GM18858 (cell line): ENCODE measurements around the gene AK3.
"Not testable (repeated sequence)": the region's sequence is repeated elsewhere in the genome, so short reads cannot be mapped to it uniquely, and the experiment has no call there.

ENCODE experiments used
- ATAC-seq: cut with Tn5 transposase; IDR thresholded peaks from one replicate; pipeline ENCODE4 v1.9.1; 2021; ENCODE audit not compliant: unreplicated experiment

The AK3 gene

DNA sequence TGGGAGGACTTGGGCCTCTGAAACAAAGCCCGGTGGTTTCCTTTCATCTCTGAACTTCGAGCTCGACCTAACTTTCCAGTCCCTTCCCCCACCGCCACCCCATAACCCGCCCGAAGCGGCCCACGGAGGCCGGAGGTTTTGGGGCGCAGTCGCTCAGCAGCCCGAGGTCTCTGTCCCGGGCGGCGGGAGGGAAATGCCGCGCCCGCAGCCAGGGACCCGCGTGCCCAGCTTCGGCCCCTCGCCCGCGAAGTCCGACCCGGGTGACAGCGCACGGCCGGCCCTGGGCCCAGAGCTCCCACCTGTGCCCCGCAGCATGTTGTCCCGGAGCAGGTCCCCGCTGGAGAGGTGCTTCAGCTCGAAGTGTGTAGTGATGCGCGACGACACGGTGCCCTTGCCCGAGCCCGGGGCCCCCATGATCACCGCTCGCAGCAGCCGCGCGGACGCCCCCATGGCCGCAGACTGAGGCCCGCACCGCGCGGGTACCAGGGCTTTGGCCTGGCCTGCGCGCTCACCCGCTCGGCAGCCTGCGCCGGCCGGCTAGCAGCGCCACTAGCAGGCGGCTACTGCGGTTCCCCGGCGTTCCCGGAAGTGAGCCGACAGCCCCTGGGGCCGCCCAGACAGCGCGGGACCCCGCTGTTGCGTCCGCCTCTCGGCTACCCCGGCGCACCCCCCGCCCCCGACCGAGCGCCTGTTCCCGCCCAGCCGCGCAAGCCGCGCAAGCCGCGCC is at the start of gene AK3:
Gene AK3, minus strand, starts transcription at position 565 of the 727 bp plus-strand sequence. Its CDS starts 115 bp downstream, at position 450.
- peak; percentile 86 for ATAC-seq

DNA sequence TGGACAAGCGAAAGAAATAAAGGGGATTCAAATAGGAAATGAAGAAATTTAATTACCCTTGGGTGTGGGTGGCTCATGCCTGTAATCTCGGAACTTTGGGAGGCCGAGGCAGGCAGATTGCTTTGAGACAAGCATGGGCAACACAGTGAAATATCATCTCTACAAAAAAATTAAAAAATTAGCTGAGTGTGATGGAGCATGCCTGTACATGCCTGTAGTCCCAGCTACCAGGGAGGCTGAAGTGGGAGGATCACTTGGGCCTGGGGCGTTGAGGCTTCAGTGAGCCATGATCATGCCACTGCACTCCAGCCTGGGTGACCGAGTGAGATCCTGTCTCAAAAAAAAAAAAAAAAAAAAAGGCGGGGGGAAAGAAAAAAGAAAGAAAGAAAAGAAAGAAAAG is 47.7 kb upstream of the AK3 start:
- ATAC-seq, result no peak

DNA sequence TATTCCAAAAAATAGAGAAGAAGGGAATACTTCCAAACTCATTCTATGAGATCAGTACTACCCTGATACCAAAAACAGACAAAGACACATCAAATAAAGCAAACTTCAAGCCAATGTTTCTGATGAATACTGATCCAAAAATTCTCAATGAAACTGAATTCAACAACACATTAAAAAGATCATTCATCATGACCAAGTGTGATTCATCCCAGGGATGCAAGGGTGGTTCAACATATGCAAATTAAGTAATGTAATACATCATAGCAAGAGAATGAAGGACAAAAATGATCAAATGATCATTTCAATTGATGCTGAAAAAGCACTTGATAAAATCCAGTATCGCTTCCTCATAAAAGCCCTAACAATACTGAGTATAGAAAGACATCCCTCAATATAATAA is 46.9 kb upstream of the AK3 start:
- no peak for ATAC-seq

DNA sequence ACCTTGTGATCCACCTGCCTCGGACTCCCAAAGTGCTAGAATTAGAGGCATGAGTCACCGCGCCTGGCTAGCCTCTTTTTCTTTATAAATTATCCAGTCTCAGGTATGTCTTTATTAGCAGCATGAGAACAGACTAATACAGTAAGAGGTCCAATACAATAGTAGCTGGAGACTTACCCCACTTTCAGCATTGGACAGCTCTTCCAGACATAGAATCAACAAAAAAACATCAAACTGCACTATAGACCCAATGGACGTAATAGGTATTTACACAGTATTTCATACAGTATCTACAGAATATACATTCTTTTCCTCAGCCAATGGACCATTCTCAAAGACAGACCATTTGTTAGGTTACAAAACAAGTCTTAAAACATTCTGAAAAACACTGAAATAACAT is 45.6 kb upstream of the AK3 start:
- no peak for ATAC-seq

DNA sequence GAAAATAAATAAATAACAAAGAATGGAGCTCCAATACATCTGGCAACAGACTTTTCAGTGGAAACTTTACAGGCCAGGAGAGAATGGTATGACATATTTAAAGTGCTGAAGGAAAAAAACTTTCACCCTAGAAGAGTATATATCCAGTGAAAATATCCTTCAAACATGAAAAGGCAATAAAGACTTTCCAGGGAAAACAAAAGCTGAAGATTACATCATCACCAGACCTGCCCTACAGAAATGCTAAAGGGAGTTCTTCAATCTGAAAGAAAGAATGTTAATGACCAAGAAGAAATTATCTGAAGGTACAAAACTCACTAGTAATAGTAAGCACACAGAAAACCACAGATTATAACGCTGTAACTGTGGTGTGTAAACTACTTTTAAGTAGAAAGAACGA is 43.4 kb upstream of the AK3 start:
- ATAC-seq, result no peak

DNA sequence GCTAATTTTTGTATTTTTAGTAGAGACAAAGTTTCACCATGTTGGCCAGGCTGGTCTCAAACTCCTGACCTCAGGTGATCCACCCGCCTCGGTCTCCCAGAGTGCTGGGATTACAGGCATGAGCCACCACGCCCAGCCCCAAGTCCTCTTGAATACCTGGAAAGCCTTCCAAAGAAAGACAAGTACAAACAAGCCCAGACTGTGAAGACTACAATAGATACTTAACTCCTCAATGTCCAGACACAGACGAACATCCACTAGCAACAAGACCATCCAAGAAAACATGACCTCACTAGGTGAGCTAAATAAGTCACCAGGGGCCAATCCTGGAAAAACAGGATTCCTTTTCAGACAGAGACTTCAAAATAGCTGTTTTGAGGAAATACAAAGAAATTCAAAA is 42.2 kb upstream of the AK3 start:
- ATAC-seq, result not testable (repeated sequence)

DNA sequence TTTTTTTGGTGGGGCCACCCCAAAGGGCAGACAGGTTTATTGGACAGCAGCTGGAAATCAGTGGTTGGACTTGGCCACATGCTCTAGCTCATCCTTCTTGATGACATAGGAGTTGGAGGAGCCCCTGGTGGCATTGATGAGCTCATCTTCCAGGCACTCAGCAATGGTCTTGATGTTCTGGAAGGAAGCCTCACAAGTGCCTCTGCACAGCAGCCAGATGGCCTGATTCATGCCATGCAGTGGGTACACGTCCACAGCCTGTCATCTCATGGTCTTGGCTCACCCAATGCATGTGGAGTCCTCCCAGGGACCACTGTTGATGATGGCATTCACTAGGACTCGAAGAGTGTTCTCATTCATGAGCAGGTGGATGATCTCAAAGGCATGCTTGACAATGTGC is 40.4 kb upstream of the AK3 start:
- no peak for ATAC-seq

DNA sequence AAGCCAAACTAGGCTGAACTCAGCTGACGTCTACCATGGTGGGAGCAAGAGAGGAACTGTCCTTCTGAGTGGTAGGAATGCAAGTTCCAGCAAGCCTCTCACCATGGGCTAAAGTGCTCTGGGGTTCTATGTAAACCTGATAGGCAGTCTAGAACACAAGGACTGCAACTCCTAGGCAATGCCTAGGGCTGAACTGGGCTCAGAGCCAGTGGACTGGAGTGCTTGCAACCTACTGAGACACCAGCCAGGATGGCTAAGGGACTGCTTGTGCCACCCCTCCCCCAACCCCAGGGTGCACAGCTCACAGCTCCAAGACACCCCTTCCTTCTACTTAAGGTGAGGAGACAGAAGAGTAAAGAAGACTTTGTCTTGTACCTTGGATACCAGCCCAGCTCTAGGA is 39.6 kb upstream of the AK3 start:
- no peak for ATAC-seq

DNA sequence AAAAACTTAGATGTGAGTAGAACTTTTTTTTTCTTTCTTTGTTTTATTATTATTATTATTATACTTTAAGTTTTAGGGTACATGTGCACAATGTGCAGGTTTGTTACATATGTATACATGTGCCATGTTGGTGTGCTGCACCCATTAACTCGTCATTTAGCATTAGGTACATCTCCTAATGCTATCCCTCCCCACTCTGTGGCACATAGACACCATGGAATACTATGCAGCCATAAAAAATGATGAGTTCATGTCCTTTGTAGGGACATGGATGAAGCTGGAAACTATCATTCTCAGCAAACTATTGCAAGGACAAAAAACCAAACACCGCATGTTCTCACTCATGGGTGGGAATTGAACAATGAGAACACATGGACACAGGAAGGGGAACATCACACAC is 34.0 kb upstream of the AK3 start:
- not testable (repeated sequence) for ATAC-seq

DNA sequence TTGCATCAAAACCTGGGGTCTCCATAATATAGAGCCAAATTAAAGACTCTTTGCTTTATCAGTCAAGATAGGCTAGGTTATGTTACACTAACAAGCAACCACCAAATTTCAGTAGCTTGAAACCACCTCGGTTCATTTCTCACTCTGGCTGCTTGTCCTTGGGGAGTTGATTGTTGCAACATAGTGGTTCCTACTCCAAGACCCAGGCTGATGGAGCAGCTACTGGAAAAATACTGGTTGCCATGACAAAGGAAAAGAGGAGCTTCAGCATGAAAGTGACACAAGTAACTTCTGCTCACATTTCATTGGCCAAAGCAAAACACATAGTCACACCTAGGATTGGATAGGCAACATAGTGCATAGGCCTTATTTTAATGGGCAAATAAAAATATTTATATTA is 33.2 kb upstream of the AK3 start:
- ATAC-seq, result no peak

DNA sequence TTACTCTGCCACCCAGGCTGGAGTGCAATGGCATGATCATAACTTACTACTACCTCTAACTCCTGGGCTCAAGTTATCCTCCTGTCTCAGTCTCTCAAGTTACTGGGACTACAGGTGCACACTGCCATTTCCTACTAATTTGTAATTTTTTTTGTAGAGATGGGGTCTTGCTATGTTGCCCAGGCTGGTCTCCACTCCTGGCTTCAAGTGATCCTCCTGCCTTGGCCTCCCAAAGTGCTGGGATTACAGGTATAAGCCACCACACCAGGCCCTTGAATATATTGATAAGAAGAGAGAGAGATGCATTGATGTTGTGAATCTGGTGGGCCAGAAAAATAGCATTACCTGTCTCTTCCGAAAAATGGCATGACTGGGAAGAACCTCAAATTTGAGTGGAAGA is 30.8 kb upstream of the AK3 start:
- no peak for ATAC-seq

DNA sequence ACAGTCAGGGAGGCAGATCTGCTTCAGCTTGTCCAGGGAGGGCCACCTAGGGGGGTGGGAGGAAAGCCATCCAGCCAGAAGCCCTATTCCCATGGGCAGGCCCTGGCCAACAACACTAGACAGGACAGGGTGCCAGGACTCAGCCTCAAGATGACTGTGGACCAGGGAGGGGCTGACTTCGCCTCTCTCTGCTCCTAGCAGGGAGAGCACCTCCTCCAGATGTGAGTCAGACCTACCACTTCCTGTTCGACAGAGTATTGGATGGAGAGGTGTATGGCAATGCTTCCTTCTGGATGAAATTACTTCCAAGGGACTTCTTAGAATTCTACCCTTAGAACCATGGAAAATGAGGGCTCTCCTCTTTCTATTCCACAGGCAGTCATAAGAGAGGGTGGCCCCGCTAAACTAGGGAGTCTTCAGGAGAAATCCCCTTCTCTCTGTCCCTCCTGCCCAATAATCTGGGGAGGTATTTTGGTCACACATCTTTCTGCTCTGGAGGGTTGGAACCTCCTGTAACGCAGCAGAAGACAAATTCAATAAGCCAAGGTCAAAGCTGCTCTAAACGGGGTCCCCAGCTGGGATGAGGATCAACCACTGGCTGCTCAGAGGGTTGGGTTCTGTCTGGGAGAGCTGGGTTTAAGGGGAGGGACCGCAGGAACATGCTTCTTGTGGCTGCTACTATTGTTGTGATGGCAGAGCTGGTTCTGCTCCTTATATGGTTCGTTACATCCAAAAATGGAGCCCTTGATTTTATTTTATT is 28.5 kb upstream of the AK3 start:
- ATAC-seq, result no peak

DNA sequence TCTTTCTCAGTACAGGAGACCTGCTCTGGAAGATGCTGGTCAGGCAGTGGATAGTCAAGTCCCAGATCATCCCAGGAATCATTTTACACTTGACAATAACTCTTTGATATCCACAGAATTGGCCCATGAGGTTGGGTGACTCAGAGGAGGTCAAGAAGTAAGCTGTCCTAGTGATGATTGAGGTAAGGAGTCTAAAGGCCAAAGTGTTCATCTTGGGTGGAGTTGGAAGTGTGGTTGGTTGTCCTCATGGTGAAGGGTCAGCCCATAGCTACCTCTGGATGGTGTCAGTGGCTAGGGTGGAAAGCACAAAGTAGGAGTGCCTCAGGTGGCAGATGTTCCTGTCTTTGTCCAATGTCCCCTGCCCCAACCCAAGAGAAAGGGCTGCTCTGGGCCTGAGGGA is 27.7 kb upstream of the AK3 start:
- no peak for ATAC-seq

DNA sequence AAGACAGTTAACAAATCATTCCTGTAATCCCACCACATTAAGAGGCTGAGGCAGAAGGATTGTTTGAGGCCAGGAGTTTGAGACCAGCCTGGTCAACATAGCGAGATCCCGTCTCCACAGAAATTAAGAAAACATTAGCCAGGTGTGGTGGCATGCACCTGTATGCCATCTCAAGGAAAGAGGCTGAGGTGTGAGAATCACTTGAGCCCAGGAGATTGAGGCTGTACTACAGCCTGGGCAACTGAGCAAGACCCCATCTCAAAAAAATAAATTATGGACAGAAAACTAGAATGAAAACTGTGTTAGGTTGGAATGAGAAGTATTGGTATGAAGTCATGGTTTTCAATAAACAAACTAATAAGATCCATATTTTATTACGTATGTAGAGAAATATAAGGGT is 23.0 kb upstream of the AK3 start:
- no peak for ATAC-seq

DNA sequence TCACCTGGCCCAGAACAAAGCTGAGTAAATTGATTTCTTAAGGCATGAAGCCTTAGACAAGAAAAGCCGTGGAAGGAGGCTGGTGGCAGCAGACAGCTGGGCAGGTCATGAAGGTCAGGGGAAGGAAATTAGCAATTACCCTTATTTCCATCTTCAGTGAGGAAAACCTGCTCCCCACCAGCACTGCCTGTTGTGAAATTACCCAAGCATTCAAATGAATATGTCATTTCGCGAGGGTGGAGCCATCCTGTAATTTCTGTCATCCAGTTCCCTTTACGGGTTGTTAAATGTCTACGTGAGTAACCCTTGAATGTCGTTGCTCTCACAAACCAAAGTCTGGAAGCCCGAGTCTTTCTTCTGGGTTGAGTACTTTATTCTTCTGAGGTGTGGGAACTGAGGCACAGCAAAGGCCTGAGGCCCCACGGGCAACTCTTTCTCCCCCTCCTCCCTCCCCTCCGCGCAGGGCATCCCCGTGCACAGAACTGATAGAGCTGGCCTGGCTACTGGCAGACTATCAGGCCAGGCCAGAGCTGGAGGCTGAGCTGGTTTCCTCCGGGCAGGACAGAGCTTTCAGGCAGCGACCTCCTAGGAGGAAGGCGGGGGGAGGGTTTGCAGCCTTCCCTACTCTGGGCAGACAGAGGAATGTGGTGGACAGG is 22.0 kb upstream of the AK3 start:
- ATAC-seq, result no peak

DNA sequence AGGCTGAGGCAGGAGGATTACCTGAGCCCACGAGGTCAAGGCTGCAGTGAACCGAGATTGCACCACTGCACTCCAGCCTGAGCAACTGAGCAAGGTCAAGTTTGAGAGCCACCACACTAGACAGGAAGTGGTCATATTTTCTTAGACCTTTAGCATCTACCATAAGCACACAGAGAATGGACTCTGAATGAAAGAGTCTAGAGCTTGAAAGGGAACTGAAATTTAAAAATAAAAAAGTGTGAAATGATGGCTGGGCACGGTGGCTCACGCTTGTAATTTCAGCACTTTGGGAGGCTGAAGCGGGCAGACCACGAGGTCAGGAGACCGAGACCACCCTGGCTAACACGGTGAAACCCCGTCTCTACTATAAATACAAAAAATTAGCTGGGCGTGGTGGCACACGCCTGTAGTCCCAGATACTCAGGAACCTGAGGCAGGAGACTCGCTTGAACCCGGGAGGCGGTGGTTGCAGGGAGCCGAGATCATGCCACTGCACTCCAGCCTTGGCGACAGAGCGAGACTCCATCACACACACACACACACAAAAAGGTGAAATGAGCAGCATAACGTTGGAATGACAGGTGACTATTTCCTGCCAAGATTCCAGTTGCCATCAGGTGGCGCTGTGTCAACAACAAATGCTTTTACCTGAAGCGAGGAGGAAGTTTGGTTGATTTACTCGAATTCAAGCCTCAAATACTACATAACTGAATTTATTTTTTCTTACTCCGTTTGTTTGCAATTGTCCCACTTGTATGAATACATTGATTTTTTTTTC is 21.3 kb upstream of the AK3 start:
- peak; percentile 93 for ATAC-seq

DNA sequence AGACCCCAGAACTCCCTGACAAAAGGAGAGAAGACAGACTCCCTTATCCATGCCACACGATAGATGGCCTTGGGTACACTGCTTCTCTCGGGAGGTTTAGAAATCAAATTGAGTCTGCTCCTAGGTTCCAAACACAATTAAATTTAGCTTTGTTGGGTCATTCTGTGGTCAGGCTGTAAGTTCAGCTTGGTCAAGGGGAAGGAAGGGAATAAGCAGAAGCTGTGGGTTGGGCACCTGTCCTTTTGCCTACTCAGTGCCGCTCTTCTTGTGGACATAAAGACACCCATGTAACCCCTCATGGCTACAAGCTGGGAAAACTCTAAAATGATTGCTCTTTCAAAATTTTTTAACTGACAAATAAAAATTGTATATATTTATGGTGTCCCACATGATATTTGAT is 19.1 kb upstream of the AK3 start:
- ATAC-seq, result no peak

DNA sequence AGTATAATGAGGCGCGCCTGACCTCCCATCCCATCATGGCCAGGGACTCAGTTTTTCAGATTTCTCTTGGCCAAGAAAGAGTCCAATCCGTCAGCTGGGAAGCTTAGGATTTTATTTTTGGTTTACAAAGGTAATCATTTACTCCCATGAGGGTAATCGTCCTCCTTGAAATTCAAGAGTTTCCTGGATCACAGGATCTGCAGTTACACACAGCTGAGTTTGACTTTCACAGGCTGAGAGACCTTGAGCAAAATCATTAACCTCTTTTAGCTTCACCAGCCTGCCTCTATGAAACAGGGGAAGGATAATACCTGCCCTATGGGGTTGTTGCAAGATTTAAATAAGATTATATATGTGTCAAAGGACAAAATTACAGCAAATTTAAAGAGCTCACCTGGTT is 15.4 kb upstream of the AK3 start:
- no peak for ATAC-seq

DNA sequence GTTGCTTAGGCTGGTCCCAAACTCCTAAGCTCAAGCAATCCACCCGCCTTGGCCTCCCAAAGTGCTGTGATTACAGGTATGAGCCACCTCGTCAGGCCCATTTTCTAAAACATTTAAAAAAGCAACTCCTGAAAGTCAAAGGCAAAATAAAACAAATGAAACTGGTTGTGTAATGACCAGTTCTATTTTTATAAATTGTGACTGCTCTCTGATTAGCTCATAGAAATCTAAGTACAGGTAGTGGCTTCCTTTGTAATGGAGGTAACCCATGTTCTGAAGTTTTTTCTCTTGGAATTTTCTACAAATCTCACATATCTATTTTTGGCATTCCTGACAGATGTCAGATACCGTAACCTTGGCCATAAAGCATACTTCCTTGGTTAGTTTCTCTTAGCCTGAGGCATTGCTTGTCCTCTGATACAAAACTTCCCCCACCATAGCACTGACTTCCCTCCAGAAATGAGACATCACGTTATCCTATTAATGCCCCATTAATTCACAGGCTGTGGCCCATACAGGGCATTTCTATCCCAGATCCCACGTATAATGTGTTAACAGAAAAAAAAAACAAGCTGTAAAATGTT is 14.1 kb upstream of the AK3 start:
- no peak for ATAC-seq

DNA sequence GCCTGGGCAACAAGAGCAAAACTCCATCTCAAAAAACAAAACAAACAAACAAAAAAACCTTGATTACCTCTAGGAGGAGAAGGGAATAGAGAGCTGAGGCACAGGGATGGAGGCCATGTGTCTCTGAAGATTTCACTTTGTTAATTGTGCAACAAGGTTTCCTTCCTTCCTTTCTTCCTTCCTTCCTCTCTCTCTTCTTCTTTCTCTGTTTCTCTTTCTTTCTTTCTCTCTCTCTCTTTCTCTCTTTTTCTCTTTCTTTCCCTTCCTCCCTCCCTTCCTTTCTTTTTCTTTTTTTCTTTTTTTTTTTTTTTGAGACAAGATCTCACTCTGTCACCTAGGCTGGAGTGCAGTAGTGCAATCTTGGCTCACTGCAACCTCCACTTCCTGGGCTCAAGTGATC is 13.5 kb upstream of the AK3 start:
- ATAC-seq, result not testable (repeated sequence)
